HEK293T (cell line): ENCODE measurements around the gene TOMM6.

ENCODE experiments used
- BHLHE40 ChIP-seq: fragments of 450-650 bp; IDR thresholded peaks from 2 replicates; pipeline ENCODE4 v1.6.1; 2016; ENCODE audit warnings: mild to moderate bottlenecking, moderate library complexity, borderline replicate concordance
- ELF4 ChIP-seq: fragments of 450-650 bp; IDR thresholded peaks from 2 replicates; pipeline ENCODE4 v1.6.1; 2017; ENCODE audit warnings: antibody characterized with exemption
- FOXA1 ChIP-seq: fragments of 450-650 bp; IDR thresholded peaks from 2 replicates; pipeline ENCODE4 v1.6.1; 2016; ENCODE audit warnings: mild to moderate bottlenecking
- FOXK2 ChIP-seq: fragments of 450-650 bp; IDR thresholded peaks from 2 replicates; pipeline ENCODE4 v1.6.1; 2016; ENCODE audit warnings: mild to moderate bottlenecking
- HDGF ChIP-seq: fragments of 450-650 bp; IDR thresholded peaks from 2 replicates; pipeline ENCODE4 v1.6.1; 2017; ENCODE audit warnings: antibody characterized with exemption, borderline replicate concordance
- LEF1 ChIP-seq: fragments of 450-650 bp; IDR thresholded peaks from 2 replicates; pipeline ENCODE4 v1.6.1; 2017; ENCODE audit warnings: mild to moderate bottlenecking, borderline replicate concordance
- SP1 ChIP-seq: fragments of 450-650 bp; IDR thresholded peaks from 2 replicates; pipeline ENCODE4 v1.6.1; 2017
- SUZ12 ChIP-seq: fragments of 450-650 bp; IDR thresholded peaks from 2 replicates; pipeline ENCODE4 v1.6.1; 2016; ENCODE audit warnings: mild to moderate bottlenecking
- TARDBP ChIP-seq: fragments of 450-650 bp; IDR thresholded peaks from 2 replicates; pipeline ENCODE4 v1.6.1; 2016
- ZNF384 ChIP-seq: fragments of 450-650 bp; IDR thresholded peaks from 2 replicates; pipeline ENCODE4 v1.6.1; 2016

DNA sequence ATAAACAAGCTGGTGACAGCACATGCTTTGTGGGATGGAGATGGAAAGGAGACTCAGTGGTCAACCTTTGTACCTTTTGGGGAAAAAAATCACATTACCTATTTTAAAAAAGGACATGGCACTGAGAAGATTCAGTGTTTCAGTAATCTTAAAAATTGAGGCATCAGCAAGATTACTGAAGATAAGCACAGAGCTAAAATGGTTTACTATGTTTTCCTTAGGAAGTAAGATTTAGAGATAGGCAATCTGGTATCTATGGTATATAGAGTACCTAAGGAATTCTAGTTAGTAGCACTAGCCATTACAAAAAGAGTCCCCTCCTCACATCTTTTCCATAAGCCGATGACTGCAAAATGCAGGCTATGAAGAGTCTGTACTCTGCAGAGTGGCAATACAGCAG, 35.7 kb downstream of the TOMM6 start:
- TF ChIP-seq ZNF384 (no peak), FOXK2 (no peak), BHLHE40 (no peak), HDGF (no peak), SP1 (no peak), SUZ12 (no peak), FOXA1 (no peak), TARDBP (no peak), ELF4 (no peak), LEF1 (no peak)
